Activated T-cell treated with anti-CD3 and anti-CD28 coated beads, Interleukin-2, amount 50 U/mL, for 4 hours (primary cell): ENCODE measurements around the gene ANTXR1. TPM values are rescaled to one million over a fixed set of nuclear protein-coding genes. Genes with fewer than 3 reads are reported as not detected.

Experiments
- ATAC-seq, 2 donors: fragments of 200-7000 bp; cut with Tn5 transposase; one replicate each; pipeline ENCODE4 v1.10.0; 2021
- DNase-seq: peaks from one replicate; pipeline ENCODE4 v3.0.0-alpha.2; 2020
- H3K27me3 Mint-ChIP-seq: one replicate; pipeline ENCODE4 v1.8.0; 2021; ENCODE audit warnings: low read depth, mixed read lengths
- H3K36me3 Mint-ChIP-seq: one replicate; pipeline ENCODE4 v1.8.0; 2022; ENCODE audit warnings: mixed read lengths; ENCODE audit not compliant: insufficient read depth
- H3K4me1 Mint-ChIP-seq: one replicate; pipeline ENCODE4 v1.8.0; 2021; ENCODE audit warnings: low read depth, mixed read lengths
- H3K4me3 Mint-ChIP-seq: one replicate; pipeline ENCODE4 v1.8.0; 2021; ENCODE audit warnings: mild to moderate bottlenecking, moderate library complexity, mixed read lengths
- H3K9me3 Mint-ChIP-seq: one replicate; pipeline ENCODE4 v1.8.0; 2021; ENCODE audit warnings: mixed read lengths
- total RNA-seq, 3 donors: library from RNA; stranded (reverse); gene quantifications; one replicate each; pipeline ENCODE4 v1.2.1, GENCODE V29; 2021

ANTXR1 gene
- total RNA-seq, 3 donors from 2014 or later, result 0.40 to 0.79 (median 0.43) TPM

DNA sequence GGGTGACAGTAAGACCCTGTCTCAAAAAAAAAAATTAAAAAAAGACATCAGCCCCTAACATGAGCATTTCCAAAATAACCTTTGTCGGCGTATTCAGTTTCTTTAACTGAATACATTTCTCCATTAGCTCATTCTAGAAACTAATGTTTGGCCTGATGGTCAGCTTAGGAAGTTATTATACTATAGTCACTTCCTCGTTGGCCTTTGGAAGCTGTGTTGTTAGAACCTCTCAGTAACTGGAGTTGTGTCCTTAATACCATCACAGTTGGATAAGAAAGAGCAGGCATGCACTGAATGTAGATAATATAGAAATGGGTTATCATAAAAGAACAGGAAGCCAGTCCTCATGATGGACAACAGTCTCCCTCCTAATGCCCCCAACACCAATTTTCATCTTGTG, 112.8 kb downstream of the ANTXR1 start:
- H3K4me3 Mint-ChIP-seq, result no peak overlapping the region
- no peak for DNase-seq
- H3K4me1 Mint-ChIP-seq, result no peaks in the 10 kb centered on the region
- H3K27me3 Mint-ChIP-seq, result peaks cover 17% of the 10 kb centered on the region
- no peaks in the 10 kb centered on the region for H3K9me3 Mint-ChIP-seq
- no peaks in the 10 kb centered on the region for H3K36me3 Mint-ChIP-seq
- ATAC-seq, result no peak

DNA sequence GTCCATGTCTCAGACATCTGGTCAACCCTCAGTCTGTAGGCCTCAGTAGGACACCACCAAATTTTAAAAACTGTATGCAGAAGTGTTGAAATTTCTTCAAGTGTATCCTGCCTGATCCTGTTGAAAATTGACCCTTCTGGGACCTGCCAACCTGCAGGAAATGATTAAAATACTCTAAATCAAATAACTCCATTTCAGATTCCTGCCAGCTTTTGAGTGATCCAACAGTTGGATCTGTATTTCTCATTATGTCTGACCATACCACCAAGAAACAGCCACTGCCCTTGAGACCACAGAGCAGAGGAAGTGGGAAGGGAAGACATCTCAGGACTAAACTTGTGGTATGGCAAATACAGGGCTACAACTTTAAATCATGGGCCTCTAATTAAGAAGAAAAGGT, 113.4 kb downstream of the ANTXR1 start:
- Mint-ChIP-seq H3K4me1 (no peaks in the 10 kb centered on the region), H3K4me3 (no peak overlapping the region), H3K9me3 (no peaks in the 10 kb centered on the region), H3K27me3 (peaks cover 17% of the 10 kb centered on the region), H3K36me3 (no peaks in the 10 kb centered on the region)
- no peak for DNase-seq
- no peak for ATAC-seq

DNA sequence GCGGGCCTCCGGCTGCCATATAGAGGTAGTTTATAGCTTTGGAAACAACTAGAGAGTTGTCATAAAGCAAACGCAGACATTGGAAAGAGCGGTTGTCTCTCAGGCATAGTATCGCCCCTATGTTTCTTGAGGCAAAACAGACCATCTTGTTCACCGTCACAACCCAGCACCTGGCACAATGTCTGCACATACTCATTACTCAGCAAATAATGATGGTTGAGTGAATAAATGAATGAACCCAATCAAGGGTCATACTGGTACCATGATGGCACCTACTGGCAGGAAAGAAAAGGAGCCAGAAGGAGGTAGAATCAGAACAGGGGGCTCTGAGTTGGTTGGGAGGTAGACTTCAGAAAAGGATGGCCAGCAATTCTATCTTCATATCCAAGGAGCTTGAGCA, 118.5 kb downstream of the ANTXR1 start:
- H3K9me3 Mint-ChIP-seq, result no peaks in the 10 kb centered on the region
- H3K36me3 Mint-ChIP-seq, result no peaks in the 10 kb centered on the region
- ATAC-seq (no peak), DNase-seq (no peak)
- no peak overlapping the region for H3K4me3 Mint-ChIP-seq
- H3K27me3 Mint-ChIP-seq, result peaks cover 12% of the 10 kb centered on the region
- no peaks in the 10 kb centered on the region for H3K4me1 Mint-ChIP-seq

DNA sequence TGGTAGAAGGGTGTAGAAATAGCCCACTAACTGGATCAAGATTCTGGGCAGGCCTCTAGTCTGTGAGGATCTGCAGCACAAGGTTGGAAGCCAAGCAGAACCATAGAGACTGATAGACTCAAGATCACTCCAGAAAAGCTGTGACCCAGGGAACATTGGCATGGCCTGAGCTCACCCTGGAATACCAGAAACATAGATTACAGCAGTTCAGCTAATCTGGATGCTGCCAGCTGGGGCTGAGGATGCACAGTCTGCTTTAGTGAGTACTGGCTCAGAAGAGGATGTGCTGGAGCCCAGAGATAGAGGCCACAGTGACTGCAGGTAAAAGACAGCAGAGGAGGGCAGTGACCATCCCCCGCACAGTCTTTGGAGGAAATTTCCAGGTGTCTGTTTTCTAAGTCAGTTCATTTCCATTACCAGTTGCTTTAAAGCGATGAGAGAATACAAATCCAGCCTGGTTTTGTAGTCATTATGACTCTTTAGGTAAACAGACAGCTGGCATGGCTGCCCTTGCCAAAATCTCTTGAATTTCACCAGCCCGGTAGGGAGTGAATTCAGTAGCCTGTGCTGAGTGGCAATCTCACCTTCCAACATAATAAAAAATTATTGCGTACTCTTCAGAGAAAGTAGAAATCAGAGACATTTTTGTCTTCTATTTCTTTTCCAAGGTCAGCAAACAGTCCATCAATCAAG, 119.2 kb downstream of the ANTXR1 start:
- H3K9me3 Mint-ChIP-seq, result no peaks in the 10 kb centered on the region
- no peak for DNase-seq
- ATAC-seq, result no peak
- H3K4me1 Mint-ChIP-seq, result no peaks in the 10 kb centered on the region
- H3K36me3 Mint-ChIP-seq, result no peaks in the 10 kb centered on the region
- no peak overlapping the region for H3K4me3 Mint-ChIP-seq
- peaks cover 7% of the 10 kb centered on the region for H3K27me3 Mint-ChIP-seq

DNA sequence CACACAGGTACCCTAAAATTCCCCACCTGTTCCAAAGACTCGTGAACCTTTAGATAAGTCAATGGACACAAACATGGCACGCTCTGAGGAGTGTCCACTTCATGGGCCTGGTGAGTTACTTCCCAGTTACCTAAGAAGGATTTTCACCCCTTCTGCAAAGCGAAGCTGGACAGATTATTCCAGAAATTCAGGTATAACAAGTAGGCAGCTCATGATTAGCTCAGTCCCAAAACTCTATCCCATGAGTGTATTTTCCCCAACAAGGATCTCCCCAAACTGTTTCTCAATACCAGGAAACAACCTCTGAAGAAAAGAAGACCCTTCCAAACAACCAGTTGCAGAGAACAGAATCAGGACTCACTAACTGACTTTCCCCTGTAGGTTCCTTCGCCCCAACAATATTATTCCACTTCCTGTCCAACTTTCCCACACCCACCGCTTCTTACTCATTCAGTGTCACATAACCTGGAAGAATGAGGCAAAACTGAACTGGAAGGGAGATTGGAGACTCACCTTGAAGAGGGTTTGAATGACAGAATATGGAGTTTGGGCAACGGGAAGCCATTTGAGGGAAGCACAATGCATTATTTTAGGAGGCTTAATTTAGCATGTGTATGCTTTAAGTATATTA, 120.1 kb downstream of the ANTXR1 start:
- DNase-seq (no peak), ATAC-seq (no peak)
- Mint-ChIP-seq H3K9me3 (no peaks in the 10 kb centered on the region), H3K27me3 (peaks cover 4% of the 10 kb centered on the region), H3K36me3 (no peaks in the 10 kb centered on the region), H3K4me3 (no peak overlapping the region), H3K4me1 (no peaks in the 10 kb centered on the region)

DNA sequence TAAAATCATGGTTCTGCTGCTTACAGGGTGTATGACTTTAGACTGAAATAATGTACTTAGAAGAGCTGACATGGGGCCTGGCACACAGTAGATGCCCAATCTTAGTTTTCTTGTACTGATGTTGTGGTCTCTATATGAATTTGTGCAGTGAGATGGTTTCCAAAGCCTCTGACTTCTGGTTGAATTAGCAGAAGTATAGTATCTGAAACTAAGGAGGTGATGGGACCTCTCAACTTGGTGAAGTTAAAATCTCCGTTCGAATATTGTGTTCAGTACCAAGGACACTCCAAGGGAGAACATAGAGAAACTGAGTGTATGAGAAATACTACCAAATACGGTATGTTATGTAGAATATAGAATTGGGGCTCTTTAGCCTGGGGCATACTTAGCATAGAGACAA, 120.9 kb downstream of the ANTXR1 start:
- DNase-seq (no peak), ATAC-seq (no peak)
- H3K9me3 Mint-ChIP-seq, result no peaks in the 10 kb centered on the region
- no peaks in the 10 kb centered on the region for H3K4me1 Mint-ChIP-seq
- no peaks in the 10 kb centered on the region for H3K36me3 Mint-ChIP-seq
- H3K27me3 Mint-ChIP-seq, result peaks cover 4% of the 10 kb centered on the region
- no peak overlapping the region for H3K4me3 Mint-ChIP-seq

DNA sequence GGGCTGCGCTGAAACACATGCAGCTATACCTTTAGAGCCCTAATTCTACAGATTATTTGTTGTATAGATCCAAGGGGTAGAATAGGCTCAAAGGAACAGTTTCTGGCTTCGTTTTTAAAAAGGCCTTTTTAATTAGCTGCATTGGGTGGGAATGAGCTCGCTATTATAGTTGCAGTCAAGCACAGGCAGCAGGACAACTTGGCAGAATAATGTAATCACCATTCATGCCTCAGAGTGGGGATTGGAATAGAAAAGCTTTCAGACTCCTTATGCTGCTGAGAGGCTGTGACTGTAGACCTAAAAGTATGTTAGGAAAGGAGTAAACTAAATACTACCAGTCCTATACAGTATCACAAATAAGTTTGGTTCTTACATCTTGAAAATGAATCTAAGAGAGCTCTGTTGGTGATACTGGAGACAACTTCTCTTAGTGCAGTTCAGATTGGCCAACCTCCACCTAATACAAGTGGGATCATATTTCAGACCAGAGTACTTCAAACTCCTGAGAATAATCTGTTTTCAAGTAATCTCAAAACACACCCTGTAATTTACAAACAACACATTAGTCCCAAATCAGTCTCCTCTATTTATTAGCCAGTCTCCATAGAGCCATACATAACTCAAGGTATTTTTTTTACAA, 121.4 kb downstream of the ANTXR1 start:
- no peak for ATAC-seq
- no peaks in the 10 kb centered on the region for H3K4me1 Mint-ChIP-seq
- no peaks in the 10 kb centered on the region for H3K9me3 Mint-ChIP-seq
- peaks cover 4% of the 10 kb centered on the region for H3K27me3 Mint-ChIP-seq
- no peak overlapping the region for H3K4me3 Mint-ChIP-seq
- no peaks in the 10 kb centered on the region for H3K36me3 Mint-ChIP-seq
- no peak for DNase-seq

DNA sequence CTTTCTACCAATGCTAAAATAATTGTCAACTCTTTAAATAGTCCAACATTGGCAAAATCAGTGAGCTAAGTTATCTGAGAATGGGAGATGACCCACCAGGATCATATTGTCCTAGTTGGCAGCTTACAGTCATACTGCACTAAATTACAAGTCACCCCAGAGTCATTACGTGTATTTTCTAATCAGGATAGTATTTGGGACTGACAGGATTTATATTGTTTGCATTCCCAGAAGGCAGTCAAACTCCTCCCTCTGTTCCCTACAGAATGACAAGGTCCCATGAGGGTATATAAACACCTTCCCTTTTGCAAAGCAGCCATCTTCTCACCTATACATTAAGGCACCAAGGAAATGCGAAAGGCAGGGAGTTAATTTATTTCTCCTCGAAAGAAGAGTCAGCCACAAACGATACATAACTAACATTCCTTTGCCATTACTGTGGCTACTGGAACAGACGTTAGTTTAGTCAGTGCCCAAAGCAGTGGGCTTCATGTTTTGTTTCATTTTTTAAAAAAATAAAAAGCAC, 125.3 kb downstream of the ANTXR1 start:
- Mint-ChIP-seq H3K4me3 (no peak overlapping the region), H3K4me1 (no peaks in the 10 kb centered on the region), H3K9me3 (no peaks in the 10 kb centered on the region)

DNA sequence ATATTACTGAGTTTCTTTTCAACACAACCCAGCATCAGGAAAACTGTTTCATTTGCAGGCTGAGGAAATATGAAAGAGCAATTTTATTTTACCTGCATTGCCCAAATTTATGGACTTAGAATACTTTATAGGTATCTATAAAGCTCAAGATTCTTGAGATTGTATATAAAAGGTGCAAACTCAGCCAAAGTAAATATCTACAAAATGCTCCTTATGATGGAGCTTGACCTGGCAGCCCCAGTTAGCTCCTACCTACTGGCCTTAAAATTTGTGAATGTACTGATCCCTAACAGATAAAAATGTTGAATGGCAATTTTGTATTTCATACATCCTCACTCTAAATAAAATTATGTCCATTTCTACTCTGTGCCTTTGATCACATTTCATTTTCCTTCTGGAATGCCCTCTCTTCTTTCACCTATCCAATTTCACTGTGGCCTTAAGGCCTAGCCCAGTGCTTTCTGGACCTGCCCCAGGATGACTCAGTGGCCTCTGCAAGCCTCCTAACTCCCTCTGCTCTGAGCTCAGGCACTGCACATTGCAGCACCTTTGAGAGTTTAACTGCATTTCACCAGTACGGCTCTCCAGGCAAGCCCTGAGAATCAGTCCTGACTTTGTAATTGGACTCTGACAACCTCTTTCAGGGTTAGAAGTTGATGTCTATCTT, 125.9 kb downstream of the ANTXR1 start:
- no peak overlapping the region for H3K4me3 Mint-ChIP-seq
- no peak for DNase-seq
- no peak for ATAC-seq

More for the DNA sequence above, 125.3 kb downstream of the ANTXR1 start:
- ATAC-seq (no peak), DNase-seq (no peak)
- Mint-ChIP-seq H3K27me3 (peaks cover 4% of the 10 kb centered on the region), H3K36me3 (no peaks in the 10 kb centered on the region)

DNA sequence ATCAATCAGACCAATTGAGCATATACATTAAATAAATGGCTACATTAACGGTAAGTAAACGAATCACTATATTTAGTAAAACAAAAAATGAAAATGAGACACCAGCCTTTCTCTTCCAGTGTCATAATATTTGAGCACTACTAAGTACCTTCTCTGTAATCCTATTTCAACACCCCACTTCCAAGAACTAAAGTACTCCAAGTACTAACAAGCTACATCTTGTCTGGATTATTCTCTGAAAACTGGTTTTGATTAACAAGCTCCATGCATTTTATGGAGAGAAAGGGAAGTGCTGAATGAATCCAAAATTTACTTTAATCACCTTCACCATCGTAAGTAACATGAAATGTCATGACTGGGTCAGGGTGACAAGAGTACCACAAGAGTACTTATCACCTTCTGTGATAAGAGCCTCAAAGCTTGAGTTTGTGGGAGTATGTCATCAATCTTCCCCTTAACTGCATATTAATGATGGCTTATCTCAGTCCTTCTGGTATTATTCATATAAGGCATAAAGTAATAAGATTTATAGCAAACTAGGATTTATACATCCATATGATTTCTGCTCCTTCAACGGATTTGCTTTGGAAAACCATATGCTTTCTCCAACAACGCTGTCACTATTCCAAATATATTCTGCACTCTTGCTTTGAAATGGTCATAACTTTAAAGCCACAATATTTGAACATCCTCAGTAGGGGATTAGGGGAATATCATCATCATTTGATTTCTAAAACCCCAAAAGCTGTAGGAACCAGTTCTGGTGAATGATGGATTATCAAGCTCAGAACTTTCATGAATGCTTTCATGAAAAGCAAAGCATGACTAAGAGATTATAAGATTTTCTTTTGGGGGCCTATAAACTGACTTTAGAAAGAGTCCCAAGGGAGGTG, 127.0 kb downstream of the ANTXR1 start:
- no peaks in the 10 kb centered on the region for H3K36me3 Mint-ChIP-seq
- no peaks in the 10 kb centered on the region for H3K4me1 Mint-ChIP-seq
- DNase-seq, result no peak
- no peaks in the 10 kb centered on the region for H3K9me3 Mint-ChIP-seq
- H3K27me3 Mint-ChIP-seq, result peaks cover 5% of the 10 kb centered on the region
- H3K4me3 Mint-ChIP-seq, result no peak overlapping the region
- no peak for ATAC-seq

More for the DNA sequence above, 125.9 kb downstream of the ANTXR1 start:
- Mint-ChIP-seq H3K4me1 (no peaks in the 10 kb centered on the region), H3K9me3 (no peaks in the 10 kb centered on the region), H3K27me3 (peaks cover 5% of the 10 kb centered on the region), H3K36me3 (no peaks in the 10 kb centered on the region)

DNA sequence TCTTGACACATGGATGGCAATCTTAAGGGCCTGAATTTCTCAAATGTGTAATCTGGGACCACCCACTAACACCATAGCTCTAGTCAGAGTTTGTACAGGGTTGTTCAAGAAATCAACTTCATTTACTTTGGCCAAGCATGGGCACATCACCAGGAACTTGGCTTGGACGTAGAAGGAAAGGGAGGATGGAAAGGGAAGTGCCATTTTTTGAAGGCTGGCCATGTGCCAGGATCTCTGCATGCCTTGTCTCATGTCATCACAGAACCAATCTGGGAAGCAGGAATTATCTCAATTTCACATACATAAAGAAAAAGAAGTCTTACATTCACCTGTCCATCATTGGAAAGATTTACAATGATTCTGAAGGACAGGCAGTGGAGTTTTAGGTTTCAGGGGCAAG, 128.1 kb downstream of the ANTXR1 start:
- Mint-ChIP-seq H3K4me1 (no peaks in the 10 kb centered on the region), H3K36me3 (no peaks in the 10 kb centered on the region), H3K9me3 (no peaks in the 10 kb centered on the region), H3K4me3 (no peak overlapping the region), H3K27me3 (peaks cover 5% of the 10 kb centered on the region)
- no peak for ATAC-seq
- DNase-seq, result no peak

DNA sequence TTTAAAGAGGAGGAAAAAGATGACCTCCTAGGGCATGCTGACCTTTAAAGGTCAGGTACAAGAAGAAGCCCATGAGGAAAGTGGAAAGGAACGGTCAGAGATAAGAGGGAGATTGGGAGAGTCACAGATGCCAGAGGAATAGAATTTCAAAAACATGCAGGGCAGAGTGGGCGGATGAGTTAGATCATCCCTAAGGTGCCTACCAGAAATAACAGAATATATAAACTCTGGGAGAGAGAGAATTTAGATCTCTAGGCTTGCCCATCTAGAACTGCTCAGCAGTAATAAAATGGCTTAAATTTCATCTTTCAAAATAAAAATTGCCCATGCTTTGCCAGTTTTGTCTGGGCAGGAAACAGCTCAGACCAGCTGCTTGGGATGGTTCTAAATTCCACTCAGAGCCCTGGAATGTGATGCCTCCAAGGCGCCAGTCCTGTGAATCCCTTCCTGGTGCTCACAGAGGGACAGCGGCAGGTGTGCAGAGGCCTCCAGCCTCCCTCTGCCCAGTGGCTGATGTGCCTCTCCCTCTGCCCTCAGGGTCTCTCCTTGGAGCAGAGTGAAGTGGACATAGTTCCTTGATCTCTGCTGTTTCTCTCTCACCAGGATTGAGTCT, 130.9 kb downstream of the ANTXR1 start:
- Mint-ChIP-seq H3K9me3 (no peaks in the 10 kb centered on the region), H3K4me1 (no peaks in the 10 kb centered on the region), H3K4me3 (no peak overlapping the region), H3K27me3 (peaks cover 5% of the 10 kb centered on the region), H3K36me3 (no peaks in the 10 kb centered on the region)
- ATAC-seq, result no peak
- no peak for DNase-seq

DNA sequence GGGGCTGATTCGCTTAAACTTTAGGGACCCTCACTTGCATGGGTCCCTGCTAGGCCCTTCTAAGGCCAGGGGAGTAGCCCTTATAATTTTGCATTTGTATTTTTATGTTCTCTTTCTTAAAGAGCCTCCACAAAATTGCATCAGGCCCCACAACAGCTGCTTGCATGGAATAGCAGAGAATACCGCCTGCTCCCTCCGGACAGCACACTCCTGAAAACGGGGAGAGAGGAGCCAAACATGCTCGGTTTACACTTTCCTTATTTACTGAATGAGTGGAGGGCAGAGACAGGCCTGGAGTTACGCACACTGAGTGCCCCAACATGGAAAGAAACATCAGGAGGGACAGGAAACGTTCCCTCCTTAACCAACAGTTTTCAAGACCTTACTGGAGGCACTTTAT, 132.2 kb downstream of the ANTXR1 start:
- Mint-ChIP-seq H3K9me3 (no peaks in the 10 kb centered on the region), H3K36me3 (no peaks in the 10 kb centered on the region), H3K4me1 (no peaks in the 10 kb centered on the region), H3K4me3 (no peak overlapping the region), H3K27me3 (peaks cover 5% of the 10 kb centered on the region)
- ATAC-seq, result no peak
- no peak for DNase-seq
